GM18868 (cell line): ENCODE measurements around the gene NUDC.
A peak's percentile ranks its signal among the peaks of the same experiment; 100 is the strongest.
"Not testable (repeated sequence)": the region's sequence is repeated elsewhere in the genome, so short reads cannot be mapped to it uniquely, and the experiment has no call there.

Experiments used
- ATAC-seq: cut with Tn5 transposase; IDR thresholded peaks from one replicate; pipeline ENCODE4 v1.9.1; 2021; ENCODE audit warnings: mild to moderate bottlenecking, moderate library complexity; ENCODE audit not compliant: unreplicated experiment

NUDC gene

DNA sequence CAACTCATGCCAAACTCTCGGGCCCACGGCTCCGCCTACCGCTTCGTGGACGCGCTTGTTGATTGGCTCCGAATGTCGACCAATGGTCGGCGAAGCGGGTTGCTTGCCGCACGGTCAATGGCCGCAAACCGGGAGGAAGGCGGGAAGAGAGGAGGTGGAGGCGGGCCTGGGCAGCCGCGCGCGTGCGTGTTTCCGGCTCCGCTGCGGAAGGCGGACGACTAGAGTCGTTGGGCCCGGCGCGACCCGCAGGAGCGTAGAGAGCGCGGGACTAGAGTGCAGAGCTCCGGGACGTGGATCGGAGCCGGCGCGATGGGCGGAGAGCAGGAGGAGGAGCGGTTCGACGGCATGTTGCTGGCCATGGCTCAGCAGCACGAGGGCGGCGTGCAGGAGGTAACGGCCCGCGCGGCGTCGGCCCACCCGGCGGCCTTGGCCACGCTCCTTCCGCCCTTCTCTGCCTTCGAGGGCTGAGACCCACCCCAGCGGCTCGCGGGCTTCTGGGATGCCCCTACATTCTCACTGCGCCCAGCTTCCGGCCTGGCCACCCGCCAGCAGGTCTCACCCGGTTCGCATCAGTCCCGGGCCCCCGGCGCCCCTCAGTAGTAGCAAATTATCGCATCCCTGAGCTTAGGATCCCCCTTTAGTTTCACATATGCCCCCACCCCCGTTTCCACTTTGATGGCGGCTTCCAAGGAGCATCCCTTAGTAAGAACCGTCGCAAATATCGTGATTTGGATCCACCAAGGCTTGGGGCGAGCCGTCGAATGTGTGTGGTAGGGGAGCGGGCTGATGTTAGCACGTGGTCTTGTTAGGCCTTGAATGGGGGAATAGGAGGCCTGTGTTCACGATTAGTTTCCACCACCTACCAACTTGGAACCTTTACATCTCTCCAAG, at the start of gene NUDC:
NUDC (plus strand) TSS at position 204 of the 891 bp plus-strand sequence; CDS start at position 310, 106 bp downstream.
- ATAC-seq, result peak; percentile 97

DNA sequence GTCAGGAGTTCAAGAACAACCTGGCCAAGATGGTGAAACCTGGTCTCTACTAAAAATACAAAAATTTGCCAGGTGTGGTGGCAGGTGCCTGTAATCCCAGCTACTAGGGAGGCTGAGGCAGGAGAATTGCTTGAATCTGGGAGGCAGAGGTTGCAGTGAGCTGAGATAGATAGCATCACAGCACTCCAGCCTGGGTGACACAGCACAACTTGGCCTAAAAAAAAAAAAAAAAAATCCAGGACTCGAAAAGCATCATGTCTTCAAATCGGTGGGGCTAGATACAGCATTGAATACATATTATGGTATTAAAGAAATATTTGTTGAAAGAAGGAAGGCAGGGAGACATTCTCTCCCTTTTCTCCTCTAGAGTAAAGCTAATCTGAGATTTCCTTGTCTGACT, 48.4 kb upstream of the NUDC start:
- ATAC-seq, result not testable (repeated sequence)

DNA sequence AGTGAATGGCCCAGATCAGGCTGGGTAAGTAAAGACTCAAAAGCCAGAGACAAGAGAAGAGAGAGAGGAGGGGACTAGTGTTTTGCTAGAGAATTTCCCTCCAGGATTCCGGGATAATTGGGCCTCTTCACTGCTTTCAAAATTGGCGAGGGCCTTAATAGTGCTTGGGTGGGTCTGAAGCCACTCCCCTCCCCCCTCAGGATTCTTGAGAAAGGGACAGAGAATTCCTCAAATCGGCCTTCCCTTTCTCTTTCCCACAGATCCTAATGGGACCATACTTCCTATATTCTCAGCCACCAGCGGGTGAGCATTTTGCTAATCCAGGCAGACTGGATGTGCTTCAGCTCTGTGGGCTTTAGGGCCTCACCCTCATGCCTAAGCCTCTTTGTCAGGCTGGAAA, 46.6 kb upstream of the NUDC start:
- no peak for ATAC-seq

DNA sequence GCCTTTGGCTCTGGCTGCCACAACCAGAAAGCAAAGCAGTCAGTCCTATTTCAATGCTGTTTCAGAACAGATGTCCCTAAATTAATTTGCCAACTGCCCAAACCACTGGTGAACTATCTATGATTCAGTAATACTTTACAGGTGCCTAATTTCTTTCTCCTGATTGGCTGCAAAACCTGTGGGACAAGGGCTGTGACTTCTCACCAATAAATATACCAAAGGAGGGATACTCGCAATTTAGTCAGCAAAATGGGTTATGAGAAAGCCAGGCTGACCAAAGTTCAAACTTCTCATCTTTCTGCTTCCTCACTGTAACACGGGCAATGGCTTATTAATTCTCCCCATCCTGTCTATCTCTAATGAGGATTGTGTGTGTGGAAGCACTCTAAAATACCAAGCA, 44.2 kb upstream of the NUDC start:
- ATAC-seq, result no peak

DNA sequence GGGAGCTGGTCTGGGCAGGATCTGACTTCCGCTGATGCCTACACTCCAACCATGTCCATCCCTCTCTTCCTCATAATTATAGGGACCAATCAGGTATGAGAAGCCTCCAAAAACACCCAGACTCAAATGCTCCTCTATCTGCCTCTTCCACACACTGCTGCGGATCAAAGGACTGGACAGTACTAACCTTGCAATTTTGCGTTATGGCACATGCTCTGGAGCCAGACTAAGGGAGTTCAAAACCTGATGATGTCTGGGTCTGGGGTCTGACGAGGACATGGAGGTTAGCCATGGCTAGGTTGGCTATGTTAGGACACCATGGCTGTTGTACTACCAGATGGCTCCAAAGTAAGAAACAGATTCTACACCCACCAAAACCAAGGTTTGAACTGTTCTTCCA, 41.8 kb upstream of the NUDC start:
- ATAC-seq, result no peak

DNA sequence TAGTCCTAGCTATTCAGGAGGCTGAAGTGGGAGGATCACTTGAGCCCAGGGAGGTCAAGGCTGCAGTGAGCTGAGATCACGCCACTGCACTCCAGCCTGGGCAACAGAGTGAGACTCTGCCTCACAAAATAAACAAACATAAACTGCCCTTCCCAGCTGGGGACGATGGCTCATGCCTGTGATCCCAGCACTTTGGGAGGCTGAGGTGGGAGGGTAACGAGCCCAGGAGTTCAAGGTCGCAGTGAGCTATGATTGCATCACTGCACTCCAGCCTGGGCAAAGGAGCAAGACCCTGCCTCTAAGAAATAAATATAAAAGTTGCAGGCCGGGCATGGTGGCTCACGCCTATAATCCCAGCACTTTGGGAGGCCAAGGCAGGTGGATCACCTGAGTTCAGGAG, 39.9 kb upstream of the NUDC start:
- ATAC-seq, result not testable (repeated sequence)

DNA sequence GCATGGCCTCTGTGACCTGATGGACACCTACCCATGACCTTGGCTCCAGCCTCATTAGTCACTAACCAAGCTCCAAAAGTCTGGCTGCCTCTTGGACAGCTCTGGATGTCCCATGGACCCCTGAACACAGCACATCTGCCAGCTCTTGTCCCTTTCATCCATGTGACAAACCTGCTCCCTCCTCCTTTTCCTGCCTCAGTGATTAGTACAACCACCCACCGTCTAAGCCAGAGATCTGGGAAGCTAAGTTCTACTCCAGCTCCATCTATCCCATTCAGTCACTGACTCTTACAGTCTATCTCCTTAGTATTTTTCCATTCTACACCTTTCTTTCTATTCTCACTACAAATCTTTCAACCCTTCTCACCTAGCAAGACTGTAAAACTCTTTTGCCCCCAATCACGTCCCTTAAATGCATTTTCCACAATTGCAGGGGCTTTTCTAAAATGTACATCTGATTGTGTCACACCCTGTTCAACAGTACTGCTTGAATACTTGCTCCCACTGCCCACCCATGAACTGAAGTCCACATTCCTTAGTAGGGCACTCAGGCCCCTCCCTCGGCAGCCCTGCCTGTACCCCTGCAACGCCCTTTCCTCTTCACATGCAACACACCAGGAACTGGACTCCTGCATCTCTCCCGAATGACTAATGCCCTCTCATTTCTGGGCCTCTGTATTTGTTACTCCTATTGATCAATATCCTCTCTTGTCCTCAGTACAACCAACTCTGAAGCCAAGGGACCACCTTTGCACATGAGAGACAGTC, 38.7 kb upstream of the NUDC start:
- ATAC-seq, result no peak

DNA sequence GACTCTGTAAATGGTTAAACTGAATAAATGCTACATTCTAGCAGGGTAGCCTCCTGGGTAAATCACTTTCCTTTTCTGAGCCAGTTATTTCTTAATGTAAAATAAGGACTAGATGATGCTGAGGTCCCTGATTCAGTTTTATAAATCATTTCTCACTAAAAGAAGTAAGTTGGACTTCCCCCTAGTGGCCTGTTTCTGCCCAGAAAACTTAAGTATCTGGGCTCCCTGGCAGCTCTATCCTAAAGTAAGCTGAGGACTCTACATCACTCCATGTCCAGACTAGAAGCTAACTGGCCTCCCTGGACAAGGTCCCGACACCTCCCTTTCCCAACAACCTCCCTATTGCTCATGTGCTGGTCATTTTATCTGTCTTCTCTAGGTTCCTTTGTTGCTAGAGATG, 34.4 kb upstream of the NUDC start:
- no peak for ATAC-seq

DNA sequence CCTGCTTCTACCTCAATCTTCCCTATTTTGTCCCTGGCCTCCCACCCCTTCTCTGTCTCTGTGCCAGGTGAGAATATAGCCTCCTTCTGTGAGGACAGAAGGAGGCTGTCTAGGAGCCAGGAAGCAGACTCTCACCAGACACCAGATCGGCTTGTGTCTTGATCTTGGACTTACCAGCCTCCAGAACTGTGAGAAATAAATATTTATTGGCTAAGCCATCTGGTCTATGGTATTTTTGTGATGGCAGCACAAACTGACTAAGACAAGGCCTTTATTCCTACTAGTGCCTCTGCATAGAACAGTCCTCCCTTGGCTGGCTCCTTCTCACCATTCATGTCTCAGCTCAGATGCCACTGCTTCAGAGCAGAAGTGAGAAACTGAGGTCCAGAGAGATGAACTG, 33.3 kb upstream of the NUDC start:
- no peak for ATAC-seq

DNA sequence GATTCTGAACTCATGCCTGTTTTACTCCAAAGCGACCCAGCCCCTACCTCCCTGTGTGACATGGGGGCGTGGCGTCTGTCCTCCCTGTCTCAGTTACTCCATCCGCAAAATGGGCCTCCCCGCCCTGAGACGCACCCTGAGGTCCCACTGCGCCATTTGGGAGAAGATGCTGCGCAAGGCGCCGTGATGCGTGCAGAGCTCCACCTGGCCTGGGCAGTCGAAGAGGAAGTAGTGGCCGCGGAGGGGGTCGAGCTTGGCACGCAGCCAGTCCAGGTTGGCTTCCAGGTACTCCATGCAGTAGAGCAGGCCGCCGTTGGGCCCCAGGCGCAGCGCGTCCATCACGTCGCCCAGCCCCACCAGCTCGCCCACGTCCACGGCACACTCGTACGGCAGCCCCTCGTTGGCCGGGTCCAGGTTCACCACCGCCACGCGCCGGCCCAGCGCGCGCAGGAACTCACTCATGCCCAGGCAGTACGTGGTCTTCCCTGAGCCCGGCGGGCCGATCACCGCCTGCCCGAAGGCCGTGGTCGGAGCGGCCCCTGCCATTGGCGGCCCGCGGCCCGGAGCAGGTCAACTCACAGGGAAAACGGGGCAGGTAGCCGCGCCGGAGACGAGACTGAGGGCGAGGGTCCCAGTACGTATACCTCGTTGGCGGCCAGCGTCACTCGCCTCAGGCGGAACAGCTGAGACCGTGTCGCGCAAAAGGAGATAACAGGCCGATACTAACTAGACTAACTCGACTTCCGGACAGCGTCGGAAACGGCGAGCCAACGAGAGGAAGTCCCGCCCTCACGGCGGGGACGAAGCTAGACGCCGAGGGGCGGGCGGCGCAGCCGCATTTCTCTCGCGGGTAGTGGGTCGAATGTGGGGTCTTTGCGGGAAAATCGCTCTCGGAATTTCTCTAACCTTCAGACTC, 31.7 kb upstream of the NUDC start, which contains the start of gene GPN2:
GPN2 (minus strand) TSS at position 733 of the 916 bp plus-strand sequence; CDS start at position 546, 187 bp downstream.
- ATAC-seq, result peak; percentile 88

DNA sequence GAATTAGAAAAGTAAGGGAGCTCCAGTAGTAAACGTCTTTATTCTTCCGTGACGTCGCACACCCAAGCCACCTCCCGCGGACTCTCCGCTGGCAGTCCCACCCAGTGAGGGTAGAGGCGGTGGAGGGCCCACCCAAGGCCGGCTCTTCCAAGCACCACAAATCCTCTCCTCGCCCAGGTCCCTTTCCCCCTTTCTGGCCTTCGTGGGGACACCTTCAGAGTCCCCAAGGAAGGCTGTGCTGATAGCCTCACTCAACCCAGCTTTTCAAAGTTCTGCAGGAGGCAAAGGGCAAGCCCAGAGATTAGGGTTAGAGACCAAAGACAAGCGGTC, 31.1 kb upstream of the NUDC start:
- ATAC-seq, result peak; percentile 23

DNA sequence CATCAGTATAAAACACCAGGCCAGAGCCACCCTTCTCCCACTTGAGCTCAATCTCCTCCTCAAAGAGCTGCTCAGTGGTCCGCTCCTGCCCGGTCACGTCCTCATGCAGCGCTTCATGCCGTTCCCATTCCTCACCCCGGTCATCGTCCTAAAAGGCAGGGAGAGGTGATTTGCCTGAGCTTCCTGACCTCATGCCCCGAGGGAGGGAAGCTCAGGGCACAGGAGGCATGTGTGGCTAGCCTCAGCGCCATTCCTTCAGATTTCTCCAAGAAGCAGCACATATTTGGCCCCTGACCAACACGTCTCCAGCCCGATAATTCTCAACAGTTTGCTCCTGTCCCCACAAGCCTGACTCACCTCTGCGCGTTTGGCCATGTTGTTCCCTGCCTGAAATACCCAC, 27.3 kb upstream of the NUDC start:
- ATAC-seq, result no peak

DNA sequence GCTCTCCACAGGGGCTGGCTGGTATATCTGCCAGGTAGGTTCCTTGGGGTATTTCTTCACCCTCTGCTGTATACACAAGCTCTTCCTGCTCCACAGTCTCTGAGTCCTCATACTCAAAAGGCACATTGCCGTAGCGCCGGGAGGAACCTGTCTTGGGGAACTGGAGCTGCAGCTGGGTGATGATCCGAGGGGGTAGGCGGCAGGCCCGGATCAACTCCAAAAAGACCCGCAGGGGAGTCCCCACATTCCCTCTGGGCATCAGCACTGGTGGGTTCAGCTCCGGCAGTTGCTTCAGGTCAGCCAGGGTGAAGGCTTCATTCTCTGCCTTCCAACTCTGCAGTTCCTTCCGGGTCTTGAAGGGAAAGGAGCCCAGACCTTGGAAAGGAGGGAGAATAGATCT, 24.2 kb upstream of the NUDC start:
- no peak for ATAC-seq

DNA sequence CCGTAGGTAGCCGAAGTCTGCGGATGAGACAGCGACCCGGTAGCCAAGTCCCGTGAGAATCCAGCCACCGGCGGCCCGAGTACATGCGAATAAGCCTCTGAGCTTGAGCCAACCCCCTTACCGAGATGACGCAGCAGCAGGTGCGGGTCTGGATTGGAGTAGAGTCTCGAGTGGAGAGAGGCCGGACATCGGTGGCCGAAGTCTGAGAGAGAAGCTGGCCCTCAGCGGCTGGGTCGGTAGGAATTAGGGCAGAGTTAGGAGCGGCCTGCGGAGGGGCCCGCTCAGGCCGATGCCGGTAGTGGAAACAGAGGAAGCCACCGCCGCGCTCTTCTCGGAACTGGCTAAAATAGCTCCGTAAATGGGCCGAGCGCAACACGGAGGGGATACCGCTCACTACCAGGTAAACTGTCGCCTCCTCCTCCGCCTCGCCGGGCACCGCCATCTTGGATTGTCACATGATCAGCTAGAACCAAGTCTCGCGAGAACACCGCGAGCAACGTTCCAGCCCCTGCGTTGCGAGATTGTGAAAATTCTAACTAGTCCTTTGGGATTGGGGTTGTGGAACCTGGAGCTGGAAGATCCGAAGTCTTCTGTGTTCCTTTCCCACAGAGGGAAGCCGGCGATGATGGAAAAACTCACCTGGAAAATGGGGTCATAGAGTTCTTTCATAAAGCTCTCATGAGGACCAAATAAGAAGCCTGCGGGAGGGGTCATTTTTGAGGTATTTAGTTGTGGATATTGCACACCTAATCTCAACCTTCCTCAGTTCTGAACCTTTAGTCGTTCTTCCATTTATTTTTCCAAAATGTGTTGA, 21.3 kb upstream of the NUDC start, which contains the start of gene GPATCH3:
GPATCH3 (minus strand) TSS at position 467 of the 814 bp plus-strand sequence; CDS start at position 442, 25 bp downstream.
- peak; percentile 63 for ATAC-seq

DNA sequence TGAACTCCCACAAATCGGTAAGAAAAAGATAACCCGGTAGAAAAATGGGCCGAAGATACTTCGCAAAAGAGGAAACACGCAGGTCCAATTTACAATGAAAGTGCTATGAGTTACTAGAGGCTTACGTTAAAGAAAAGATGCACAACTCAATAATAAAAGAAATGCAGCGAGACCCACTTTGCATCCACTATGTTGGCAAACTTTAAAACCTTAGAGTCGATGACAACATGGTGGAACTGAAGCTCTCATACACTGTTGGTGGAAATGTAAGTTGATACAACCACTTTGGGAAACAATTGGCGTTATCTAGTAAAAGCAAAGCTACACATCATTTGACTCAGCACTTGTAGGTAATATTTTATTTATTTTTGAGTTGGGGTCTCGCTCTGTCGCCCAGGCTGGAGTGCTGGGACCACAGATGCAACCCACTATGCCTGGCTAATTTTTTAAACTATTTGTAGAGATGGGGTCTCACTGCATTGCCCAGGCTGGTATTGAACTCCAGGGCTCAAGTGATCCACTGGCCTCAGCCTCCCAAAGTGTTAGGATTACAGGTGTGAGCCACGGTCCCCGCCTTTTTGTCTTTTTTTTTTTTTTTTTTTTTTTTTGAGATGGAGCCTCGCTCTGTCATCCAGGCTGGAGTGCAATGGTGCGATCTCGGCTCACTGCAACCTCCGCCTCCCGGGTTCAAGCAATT, 20.6 kb upstream of the NUDC start:
- no peak for ATAC-seq

DNA sequence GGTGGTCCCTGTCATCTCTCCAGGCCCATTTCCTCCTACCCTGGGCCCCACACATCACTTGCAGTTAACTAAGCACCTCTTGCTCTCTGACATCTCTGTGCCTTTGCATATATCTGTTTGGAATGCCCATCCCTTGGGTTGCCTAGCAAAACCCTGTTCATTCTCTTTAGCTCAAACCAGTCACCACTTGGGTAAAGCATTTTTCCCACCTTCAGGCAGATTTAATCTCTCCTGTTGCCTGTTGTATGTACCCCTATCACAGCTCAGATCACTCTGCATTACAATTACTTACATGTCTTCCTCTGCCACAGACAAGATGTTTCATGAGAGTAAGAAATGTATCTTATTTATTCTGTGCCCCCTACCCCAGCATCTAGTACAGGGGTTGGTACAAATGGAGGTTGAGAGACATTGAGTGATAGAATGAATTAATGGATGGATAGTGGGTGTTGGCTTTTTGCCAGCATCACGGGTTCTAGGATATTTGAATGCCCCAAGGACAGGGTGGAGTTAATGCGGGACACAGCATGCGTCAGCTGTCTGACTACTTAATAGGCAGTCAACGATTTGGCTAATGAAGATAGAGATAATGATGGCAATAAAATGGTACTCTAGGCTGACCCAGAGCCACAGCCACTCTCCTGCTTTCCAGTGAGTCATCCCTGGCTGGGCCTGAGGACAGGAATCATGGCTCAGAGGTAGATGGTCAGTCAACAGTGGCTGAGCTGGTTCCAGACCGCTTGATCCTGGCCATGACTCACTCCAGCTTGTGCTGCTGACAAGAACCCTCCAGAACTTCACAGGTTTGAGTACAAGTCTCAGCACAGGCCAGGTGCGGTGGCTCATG, 14.2 kb upstream of the NUDC start:
- ATAC-seq, result no peak

DNA sequence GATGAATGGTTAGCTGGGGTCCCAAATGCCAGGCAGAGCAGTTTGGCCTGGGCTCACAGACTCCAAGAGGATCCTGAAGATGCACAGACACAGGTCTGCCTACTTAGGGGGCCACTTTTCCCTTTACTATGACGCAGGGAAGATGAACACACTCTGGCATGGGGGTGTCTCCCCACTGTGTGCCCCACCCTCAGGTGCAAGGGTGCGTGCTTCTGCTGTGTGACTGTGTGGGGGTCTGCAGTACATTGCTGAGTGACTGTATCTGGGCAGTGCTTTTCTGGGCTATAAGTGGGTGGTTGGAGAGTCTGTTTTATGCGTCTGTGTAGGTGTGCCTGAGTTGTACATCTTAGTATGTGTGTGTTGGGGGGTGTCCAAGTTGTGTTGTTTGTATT, 11.6 kb upstream of the NUDC start:
- no peak for ATAC-seq

DNA sequence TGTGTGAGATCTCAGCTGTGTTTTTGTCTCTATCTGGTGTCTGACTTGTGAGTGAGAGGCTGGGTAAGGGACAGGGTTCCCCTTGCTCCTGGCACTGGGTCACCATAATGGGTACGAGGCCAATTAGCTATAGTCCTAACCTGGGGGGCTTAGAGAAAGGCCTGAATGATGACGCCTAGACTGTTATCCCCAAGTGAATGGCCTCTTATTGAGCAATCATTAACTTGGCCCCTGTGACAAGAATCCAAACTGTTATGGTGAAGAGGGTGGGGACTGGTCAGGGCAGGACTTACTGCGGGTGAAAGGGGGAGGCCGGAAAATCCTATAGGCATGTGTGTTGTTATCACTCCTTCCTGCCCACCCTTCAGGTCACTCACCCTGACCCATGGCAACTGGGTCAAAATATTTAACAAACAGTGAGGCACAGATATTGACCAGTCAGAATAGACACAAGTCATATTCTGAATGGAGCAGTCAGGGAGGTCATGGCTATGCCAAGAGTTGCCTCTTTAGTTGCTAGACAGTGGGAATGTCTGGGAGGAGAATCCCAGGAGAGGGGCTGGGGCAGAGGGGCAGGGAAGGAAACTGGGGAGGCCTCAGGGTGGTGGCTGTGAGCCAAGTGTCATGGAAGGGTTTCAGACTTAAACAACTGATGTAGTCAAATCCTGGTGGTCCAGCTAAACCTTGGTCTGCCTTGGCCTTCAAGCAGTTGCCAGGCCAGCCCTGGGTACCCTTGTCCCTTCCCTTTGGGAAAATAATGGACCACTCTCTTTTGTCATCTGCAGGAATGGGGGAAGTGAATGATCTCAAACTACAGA, 11.0 kb upstream of the NUDC start:
- ATAC-seq, result no peak
